ENCODE results near the gene ELOVL3. TPM values are rescaled to one million over a fixed set of nuclear protein-coding genes. Genes with fewer than 3 reads are reported as not detected.
"Not testable (repeated sequence)": the region's sequence is repeated elsewhere in the genome, so short reads cannot be mapped to it uniquely, and the experiment has no call there.

The ELOVL3 gene
- total and polyA plus RNA-seq, 9 of the 15 experiments (the other 6 are each of a cell fraction or from before 2014, with no cell fraction given): 0.32 to 3.3 (median 0.87) TPM

DNA sequence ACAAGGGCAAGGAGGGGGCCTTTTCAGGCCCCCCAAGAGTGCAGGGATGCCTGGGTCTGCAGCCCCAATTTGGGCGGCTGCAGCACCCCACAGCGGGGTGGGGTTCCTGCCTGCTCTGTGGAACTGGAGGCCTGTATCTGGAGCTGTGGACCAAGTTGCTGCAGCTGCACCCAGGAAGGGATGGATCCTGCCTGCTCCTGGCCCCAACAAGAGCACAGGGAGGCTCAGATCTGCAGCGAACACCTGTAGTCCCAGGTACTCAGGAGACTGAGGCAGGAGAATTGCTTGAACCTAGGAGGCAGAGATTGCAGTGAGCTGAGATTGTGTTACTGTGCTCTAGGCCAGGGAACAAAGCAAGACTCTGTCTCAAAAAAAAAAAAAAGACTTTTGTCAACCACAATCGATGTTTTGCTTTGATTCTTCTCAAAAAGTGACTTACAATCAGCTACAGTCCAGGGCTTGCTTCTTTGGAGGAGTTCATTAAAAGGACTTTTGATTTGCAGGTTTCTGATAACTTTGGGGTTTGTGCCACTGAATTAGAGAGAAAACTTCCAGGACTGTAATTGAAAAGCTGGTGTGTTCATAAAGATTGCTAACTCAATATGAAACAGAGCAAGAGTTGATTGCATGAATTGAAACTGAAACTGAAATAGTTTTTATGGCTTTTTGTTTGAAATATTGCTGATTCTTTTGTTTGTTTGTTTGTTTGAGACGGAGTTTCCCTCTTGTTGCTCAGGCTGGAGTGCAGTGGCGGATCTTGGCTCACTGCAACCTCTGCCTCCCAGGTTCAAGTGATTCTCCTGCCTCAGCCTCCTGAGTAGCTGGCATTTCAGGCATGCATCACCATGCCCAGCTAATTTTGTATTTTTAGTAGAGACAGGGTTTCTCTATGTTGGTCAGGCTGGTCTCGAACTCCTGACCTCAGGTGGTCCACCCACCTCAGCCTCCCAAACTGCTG is 36.9 kb upstream of the ELOVL3 start:
- H3K4me1 ChIP-seq (replicated peaks in 1 of 2; ENCODE audit: control insufficient read depth in 2 of 2, insufficient read depth in 2 of 2, low read length in 2 of 2); H4K20me1 ChIP-seq (replicated peaks; ENCODE audit: control insufficient read depth, insufficient read depth, low read length); H3K4me3 ChIP-seq; DNase-seq (ENCODE audit: extremely low read depth in 1 of 4, low spot score in 3 of 4); H3K27ac ChIP-seq (ENCODE audit: extremely low read depth, low read depth, low read length); H3K9me1 ChIP-seq (ENCODE audit: control insufficient read depth, insufficient read depth, low read length); intact Hi-C loops (cut with micrococcal nuclease); H2AFZ ChIP-seq (ENCODE audit: low read depth, low read length); H3K36me3 ChIP-seq (ENCODE audit: control insufficient read depth, insufficient read depth, low read length); BruUV-seq (replicated peaks); H3K9me3 ChIP-seq (replicated peaks; ENCODE audit: control insufficient read depth, insufficient read depth, low read depth, low read length); H3K4me2 ChIP-seq (ENCODE audit: insufficient read depth, low read length); in situ Hi-C loops (cut with MboI); FAIRE-seq; H3K27me3 ChIP-seq (ENCODE audit: control insufficient read depth in 2 of 2, insufficient read depth in 2 of 2, low read length in 2 of 2); H3K79me2 ChIP-seq (ENCODE audit: control insufficient read depth, insufficient read depth, low read length); ATAC-seq; CTCF ChIA-PET (ENCODE audit: low intra/inter-chr PET ratio); H3K9ac ChIP-seq (ENCODE audit: insufficient read depth in 1 of 2, low read depth in 2 of 2, low read length in 2 of 2): not testable (repeated sequence)
- POLR2A ChIA-PET: interaction anchor here (0.6 to 1.3 kb wide), 2 partner anchors 20 to 70 kb away, joined by 3 to 4 read pairs; no protein-coding TSS in a partner anchor
- 2% methylated on average over 6 of the region's 7 CpGs for WGBS (ENCODE audit: insufficient coverage, low coverage, missing lambda C conversion rate)

GRCh38 chr10:102191956-102192355 is 34.1 kb upstream of the ELOVL3 start:
- H4K20me1 ChIP-seq (replicated peaks; ENCODE audit: control insufficient read depth, insufficient read depth, low read length): no peaks in the 10 kb centered on the region
- peaks cover 0 to 2% of the 10 kb centered on the region in 2 experiments; a peak in 1 of 5 replicates for H3K27me3 ChIP-seq (ENCODE audit: control insufficient read depth in 2 of 2, insufficient read depth in 2 of 2, low read length in 2 of 2)
- H2AFZ ChIP-seq (ENCODE audit: low read depth, low read length): no peak overlapping the region
- no peaks in the 10 kb centered on the region for H3K79me2 ChIP-seq (ENCODE audit: control insufficient read depth, insufficient read depth, low read length)
- no peaks in the 10 kb centered on the region for H3K36me3 ChIP-seq (ENCODE audit: control insufficient read depth, insufficient read depth, low read length)
- intact Hi-C loops (cut with micrococcal nuclease): no loop called here
- H3K27ac ChIP-seq (ENCODE audit: extremely low read depth, low read depth, low read length): no peak overlapping the region
- no peaks in the 10 kb centered on the region for H3K9me1 ChIP-seq (ENCODE audit: control insufficient read depth, insufficient read depth, low read length)
- DNase-seq (ENCODE audit: extremely low read depth in 1 of 4, low spot score in 3 of 4) (no peak), FAIRE-seq (no peak), ATAC-seq (no peak)
- ChIA-PET POLR2A (no interaction called here), CTCF (ENCODE audit: low intra/inter-chr PET ratio) (no interaction called here)
- no peak overlapping the region for H3K4me3 ChIP-seq
- no TSS peak for BruUV-seq (replicated peaks)
- no peaks in the 10 kb centered on the region for H3K4me1 ChIP-seq (replicated peaks in 1 of 2; ENCODE audit: control insufficient read depth in 2 of 2, insufficient read depth in 2 of 2, low read length in 2 of 2)
- peak; percentile 100 for TF ChIP-seq ZNF124 (CRISPR knock-in tag; IDR thresholded peaks at IDR 0.05)
- TF ChIP-seq HMBOX1 (IDR thresholded peaks at IDR 0.05): no peak
- 0 out of 4 replicates have a peak, but pooled peaks of 1 of the 2 experiments have one; percentile 16 for TF ChIP-seq TRIM24 (IDR thresholded peaks at IDR 0.05)
- 0 out of 3 replicates have a peak, but pooled peaks of 1 of the 2 experiments have one; percentile 62 for TF ChIP-seq CBX3 (IDR thresholded peaks at IDR 0.05; ENCODE audit: borderline replicate concordance in 1 of 2, low read length in 2 of 2)
- no peak for TF ChIP-seq PHB2 (IDR thresholded peaks at IDR 0.05; ENCODE audit: low read depth)
- TF ChIP-seq U2AF1 (optimal IDR thresholded peaks at IDR 0.05; ENCODE audit: low read depth, low read length): no peak
- peak; percentile 86 for TF ChIP-seq TRIM28 (IDR thresholded peaks at IDR 0.05)
- TF ChIP-seq CBX5 (IDR thresholded peaks at IDR 0.05; ENCODE audit: borderline replicate concordance, low read depth): peak; percentile 85
- in situ Hi-C loops (cut with MboI): no loop called here
- H3K9ac ChIP-seq (ENCODE audit: insufficient read depth in 1 of 2, low read depth in 2 of 2, low read length in 2 of 2): no peak overlapping the region
- no peak overlapping the region for H3K4me2 ChIP-seq (ENCODE audit: insufficient read depth, low read length)
- peaks cover 6% of the 10 kb centered on the region for H3K9me3 ChIP-seq (replicated peaks; ENCODE audit: control insufficient read depth, insufficient read depth, low read depth, low read length)
- 6% methylated on average over 6 of the region's 7 CpGs for WGBS (ENCODE audit: insufficient coverage, low coverage, missing lambda C conversion rate)

Data from K562 (cell line).